Breast epithelium (tissue), 3 donors: ENCODE data around the gene CNGB1.

Source experiments
- POLR2AphosphoS5 ChIP-seq, 3 donors: sonication (generic); formaldehyde crosslinking; IDR thresholded peaks; one replicate each; pipeline ENCODE4 v1.6.1; 2017; ENCODE audit warnings: antibody characterized with exemption in 3 of 3
- TF ChIP-seq, protein P1 (sequence below), 3 donors: fragments of 450-650 bp; IDR thresholded peaks; one replicate each; pipeline ENCODE4 v1.5.1; 2016 to 2017; ENCODE audit warnings: antibody characterized with exemption in 3 of 3, mild to moderate bottlenecking in 3 of 3, moderate library complexity in 3 of 3

DNA sequence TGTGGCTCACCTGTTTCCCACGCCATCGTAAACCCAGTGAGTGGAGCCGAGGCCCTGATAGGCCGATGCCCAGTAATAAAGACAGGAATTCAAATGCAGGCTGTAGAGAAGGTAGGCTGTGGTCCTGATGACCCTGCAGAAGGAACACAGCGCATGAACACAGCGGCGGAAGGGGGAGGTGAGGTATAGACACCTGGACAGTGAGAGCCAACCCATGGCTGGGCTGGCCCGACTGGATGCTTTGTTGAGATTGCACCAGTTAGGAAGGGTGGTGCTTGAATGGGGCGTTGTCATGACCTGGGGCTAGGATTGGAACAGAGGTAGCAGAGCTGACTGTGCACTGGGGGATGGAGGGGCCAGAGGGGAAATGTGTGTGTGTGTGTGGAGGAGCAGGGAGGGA is 59.2 kb downstream of the CNGB1 start:
- TF ChIP-seq, protein P1, sequence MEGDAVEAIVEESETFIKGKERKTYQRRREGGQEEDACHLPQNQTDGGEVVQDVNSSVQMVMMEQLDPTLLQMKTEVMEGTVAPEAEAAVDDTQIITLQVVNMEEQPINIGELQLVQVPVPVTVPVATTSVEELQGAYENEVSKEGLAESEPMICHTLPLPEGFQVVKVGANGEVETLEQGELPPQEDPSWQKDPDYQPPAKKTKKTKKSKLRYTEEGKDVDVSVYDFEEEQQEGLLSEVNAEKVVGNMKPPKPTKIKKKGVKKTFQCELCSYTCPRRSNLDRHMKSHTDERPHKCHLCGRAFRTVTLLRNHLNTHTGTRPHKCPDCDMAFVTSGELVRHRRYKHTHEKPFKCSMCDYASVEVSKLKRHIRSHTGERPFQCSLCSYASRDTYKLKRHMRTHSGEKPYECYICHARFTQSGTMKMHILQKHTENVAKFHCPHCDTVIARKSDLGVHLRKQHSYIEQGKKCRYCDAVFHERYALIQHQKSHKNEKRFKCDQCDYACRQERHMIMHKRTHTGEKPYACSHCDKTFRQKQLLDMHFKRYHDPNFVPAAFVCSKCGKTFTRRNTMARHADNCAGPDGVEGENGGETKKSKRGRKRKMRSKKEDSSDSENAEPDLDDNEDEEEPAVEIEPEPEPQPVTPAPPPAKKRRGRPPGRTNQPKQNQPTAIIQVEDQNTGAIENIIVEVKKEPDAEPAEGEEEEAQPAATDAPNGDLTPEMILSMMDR (IDR thresholded peaks at IDR 0.05), result no peak
- TF ChIP-seq POLR2AphosphoS5 (IDR thresholded peaks at IDR 0.05), result no peak
